ENCODE results near the gene TTYH3.
"Not testable (repeated sequence)": the region's sequence is repeated elsewhere in the genome, so short reads cannot be mapped to it uniquely, and the experiment has no call there.

TTYH3 gene

DNA sequence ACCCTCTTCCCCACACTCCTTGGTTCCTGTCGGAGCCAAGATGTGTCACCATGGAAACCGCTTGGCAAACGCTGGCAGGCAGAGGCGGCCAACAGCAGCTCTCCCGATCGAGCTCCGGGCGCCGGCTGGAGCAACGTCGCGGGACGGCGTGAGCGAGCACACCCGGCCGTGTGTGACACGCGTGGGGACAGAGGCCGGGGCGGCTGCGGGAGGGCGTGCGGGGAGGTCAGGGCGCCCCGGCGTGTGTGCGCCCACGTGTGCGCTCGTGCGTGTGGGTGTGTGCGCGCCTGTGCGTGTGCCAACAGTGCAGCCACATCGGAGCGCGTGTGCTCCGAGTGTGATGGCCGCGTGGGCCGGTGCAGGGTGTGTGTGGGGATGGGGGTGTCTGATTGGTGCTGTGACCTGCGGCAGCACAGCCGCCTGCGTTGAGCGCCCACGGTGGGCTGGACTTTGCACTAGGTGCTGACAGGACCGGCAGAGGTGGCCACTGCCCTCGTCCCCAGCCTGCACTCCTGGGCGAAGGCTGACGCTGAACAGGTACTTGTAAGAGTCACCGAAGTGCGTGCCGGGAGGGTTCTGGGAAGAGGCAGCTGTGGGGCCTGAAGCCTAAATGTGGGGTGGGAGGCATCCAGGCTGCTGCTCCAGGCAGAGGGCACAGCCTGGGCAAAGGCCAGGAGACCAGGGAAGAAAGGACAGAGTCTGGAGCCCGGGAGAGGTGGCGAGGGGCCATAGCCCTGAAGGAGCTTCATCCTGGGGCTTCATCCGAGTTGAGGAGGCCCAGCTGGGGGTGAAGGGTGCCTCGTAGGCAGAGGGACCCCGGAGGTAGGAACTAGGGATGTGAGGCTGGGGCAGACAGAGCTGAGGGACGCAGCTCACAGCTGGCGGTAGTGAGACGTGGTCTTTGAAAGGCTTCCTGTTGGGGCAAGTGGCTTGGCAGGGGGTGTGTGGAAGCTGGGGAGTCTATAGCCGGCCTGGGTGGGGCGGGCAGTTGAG, 47.6 kb downstream of the TTYH3 start:
- not testable (repeated sequence) for H3K27ac ChIP-seq (ENCODE audit: low read depth, low read length); H3K4ac ChIP-seq (ENCODE audit: low read depth, low read length)
- no CpG with 5 or more reads among the region's 64 CpGs for WGBS (ENCODE audit: extremely low coverage, insufficient coverage, insufficient read length)

DNA sequence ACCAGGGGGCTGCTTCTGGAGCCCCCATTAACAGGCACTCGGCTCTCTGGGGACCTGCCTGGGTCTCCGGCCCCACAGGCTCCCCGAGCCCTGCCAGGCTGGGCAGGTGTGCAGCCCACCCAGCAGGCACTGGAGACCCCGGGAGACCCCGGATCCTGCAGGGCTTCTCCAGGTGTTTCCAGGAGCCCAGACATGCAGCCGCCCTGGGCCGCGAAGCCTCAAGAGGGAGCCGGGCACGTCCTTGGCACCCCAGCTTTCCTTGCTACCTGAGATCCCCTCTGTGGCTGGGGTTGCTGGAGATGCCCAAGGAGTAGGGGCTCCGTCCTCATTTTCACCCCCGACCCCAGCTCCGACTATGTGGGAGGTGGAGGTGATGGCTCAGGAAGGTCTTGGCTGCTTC, 48.5 kb downstream of the TTYH3 start:
- Histone ChIP-seq H3K4me1 (ENCODE audit: control insufficient read depth in 1 of 2, insufficient read depth in 2 of 2, low read length in 2 of 2) (no peaks in the 10 kb centered on the region), H3K27ac (ENCODE audit: low read depth, low read length) (no peak overlapping the region), H4K12ac (ENCODE audit: low read depth, low read length) (no peak overlapping the region), H3K27me3 (ENCODE audit: insufficient read depth, low read length) (no peaks in the 10 kb centered on the region), H3K4ac (ENCODE audit: low read depth, low read length) (no peak overlapping the region), H4K8ac (ENCODE audit: low read depth, low read length) (no peak overlapping the region), H3K14ac (ENCODE audit: low read length) (no peak overlapping the region), H4K91ac (ENCODE audit: low read depth, low read length) (no peak overlapping the region), H3K4me3 (ENCODE audit: low read depth, low read length) (no peak overlapping the region), H3K23ac (ENCODE audit: low read length) (no peak overlapping the region), H2AFZ (ENCODE audit: insufficient read depth, low read length, poor library complexity) (no peak overlapping the region), H3K9me3 (ENCODE audit: insufficient read depth, low read depth, low read length) (peaks cover 6% of the 10 kb centered on the region), H3K9ac (ENCODE audit: low read length) (no peak overlapping the region), H2AK5ac (ENCODE audit: low read length) (peak overlapping the region; percentile 8), H3K79me1 (ENCODE audit: low read length) (no peaks in the 10 kb centered on the region), H2BK120ac (ENCODE audit: insufficient read depth, low read length, poor library complexity) (no peak overlapping the region), H2BK5ac (ENCODE audit: low read depth, low read length, poor library complexity) (no peak overlapping the region), H2BK12ac (ENCODE audit: low read length) (peak overlapping the region; percentile 1), H3K4me2 (ENCODE audit: low read length) (no peak overlapping the region), H3K18ac (ENCODE audit: low read length) (no peak overlapping the region), H3K79me2 (ENCODE audit: control insufficient read depth, insufficient read depth, low read length, poor library complexity) (no peaks in the 10 kb centered on the region), H3K36me3 (ENCODE audit: control insufficient read depth in 1 of 2, insufficient read depth in 2 of 2, low read length in 2 of 2) (no peaks in the 10 kb centered on the region)
- no peak for DNase-seq
- no CpG with 5 or more reads among the region's 13 CpGs for WGBS (ENCODE audit: extremely low coverage, insufficient coverage, insufficient read length)

More for the DNA sequence above, 47.6 kb downstream of the TTYH3 start:
- not testable (repeated sequence) for DNase-seq; H3K79me1 ChIP-seq (ENCODE audit: low read length); H4K8ac ChIP-seq (ENCODE audit: low read depth, low read length); H2BK5ac ChIP-seq (ENCODE audit: low read depth, low read length, poor library complexity); H2AK5ac ChIP-seq (ENCODE audit: low read length); H3K36me3 ChIP-seq (ENCODE audit: control insufficient read depth in 1 of 2, insufficient read depth in 2 of 2, low read length in 2 of 2); H2AFZ ChIP-seq (ENCODE audit: insufficient read depth, low read length, poor library complexity); H3K23ac ChIP-seq (ENCODE audit: low read length); H3K14ac ChIP-seq (ENCODE audit: low read length); H3K4me2 ChIP-seq (ENCODE audit: low read length); H3K4me1 ChIP-seq (ENCODE audit: control insufficient read depth in 1 of 2, insufficient read depth in 2 of 2, low read length in 2 of 2); H3K4me3 ChIP-seq (ENCODE audit: low read depth, low read length); H3K79me2 ChIP-seq (ENCODE audit: control insufficient read depth, insufficient read depth, low read length, poor library complexity); H3K9me3 ChIP-seq (ENCODE audit: insufficient read depth, low read depth, low read length); H2BK120ac ChIP-seq (ENCODE audit: insufficient read depth, low read length, poor library complexity); H3K27me3 ChIP-seq (ENCODE audit: insufficient read depth, low read length); H2BK12ac ChIP-seq (ENCODE audit: low read length); H4K12ac ChIP-seq (ENCODE audit: low read depth, low read length); H4K91ac ChIP-seq (ENCODE audit: low read depth, low read length); H3K9ac ChIP-seq (ENCODE audit: low read length); H3K18ac ChIP-seq (ENCODE audit: low read length)

- H3K4me3 ChIP-seq (ENCODE audit: low read depth, low read length), result no peak overlapping the region
- no peaks in the 10 kb centered on the region for H3K79me2 ChIP-seq (ENCODE audit: control insufficient read depth, insufficient read depth, low read length, poor library complexity)
- no peak overlapping the region for H3K4me2 ChIP-seq (ENCODE audit: low read length)
- H2AK5ac ChIP-seq (ENCODE audit: low read length), result peak overlapping the region; percentile 8
- H4K8ac ChIP-seq (ENCODE audit: low read depth, low read length), result no peak overlapping the region
- no peaks in the 10 kb centered on the region for H3K36me3 ChIP-seq (ENCODE audit: control insufficient read depth in 1 of 2, insufficient read depth in 2 of 2, low read length in 2 of 2)
- H4K91ac ChIP-seq (ENCODE audit: low read depth, low read length), result no peak overlapping the region
- H3K14ac ChIP-seq (ENCODE audit: low read length), result no peak overlapping the region
- H3K4me1 ChIP-seq (ENCODE audit: control insufficient read depth in 1 of 2, insufficient read depth in 2 of 2, low read length in 2 of 2), result no peaks in the 10 kb centered on the region
- no peak overlapping the region for H3K9ac ChIP-seq (ENCODE audit: low read length)
- no peak overlapping the region for H2BK5ac ChIP-seq (ENCODE audit: low read depth, low read length, poor library complexity)
- no peak overlapping the region for H4K12ac ChIP-seq (ENCODE audit: low read depth, low read length)
- peak; percentile 67 to 89 for DNase-seq
- H2AFZ ChIP-seq (ENCODE audit: insufficient read depth, low read length, poor library complexity), result no peak overlapping the region
- H3K9me3 ChIP-seq (ENCODE audit: insufficient read depth, low read depth, low read length), result peaks cover 2% of the 10 kb centered on the region
- H3K79me1 ChIP-seq (ENCODE audit: low read length), result no peaks in the 10 kb centered on the region
- H2BK12ac ChIP-seq (ENCODE audit: low read length), result peak overlapping the region; percentile 1
- no peak overlapping the region for H2BK120ac ChIP-seq (ENCODE audit: insufficient read depth, low read length, poor library complexity)
- no peak overlapping the region for H3K4ac ChIP-seq (ENCODE audit: low read depth, low read length)
- WGBS (ENCODE audit: extremely low coverage, insufficient coverage, insufficient read length), result no CpG with 5 or more reads among the region's 27 CpGs
- H3K27me3 ChIP-seq (ENCODE audit: insufficient read depth, low read length), result no peaks in the 10 kb centered on the region
- H3K23ac ChIP-seq (ENCODE audit: low read length), result no peak overlapping the region
- no peak overlapping the region for H3K18ac ChIP-seq (ENCODE audit: low read length)
- no peak overlapping the region for H3K27ac ChIP-seq (ENCODE audit: low read depth, low read length)
These were observed 49.2 kb downstream of the TTYH3 start for GRCh38 chr7:2680792-2681490.

DNA sequence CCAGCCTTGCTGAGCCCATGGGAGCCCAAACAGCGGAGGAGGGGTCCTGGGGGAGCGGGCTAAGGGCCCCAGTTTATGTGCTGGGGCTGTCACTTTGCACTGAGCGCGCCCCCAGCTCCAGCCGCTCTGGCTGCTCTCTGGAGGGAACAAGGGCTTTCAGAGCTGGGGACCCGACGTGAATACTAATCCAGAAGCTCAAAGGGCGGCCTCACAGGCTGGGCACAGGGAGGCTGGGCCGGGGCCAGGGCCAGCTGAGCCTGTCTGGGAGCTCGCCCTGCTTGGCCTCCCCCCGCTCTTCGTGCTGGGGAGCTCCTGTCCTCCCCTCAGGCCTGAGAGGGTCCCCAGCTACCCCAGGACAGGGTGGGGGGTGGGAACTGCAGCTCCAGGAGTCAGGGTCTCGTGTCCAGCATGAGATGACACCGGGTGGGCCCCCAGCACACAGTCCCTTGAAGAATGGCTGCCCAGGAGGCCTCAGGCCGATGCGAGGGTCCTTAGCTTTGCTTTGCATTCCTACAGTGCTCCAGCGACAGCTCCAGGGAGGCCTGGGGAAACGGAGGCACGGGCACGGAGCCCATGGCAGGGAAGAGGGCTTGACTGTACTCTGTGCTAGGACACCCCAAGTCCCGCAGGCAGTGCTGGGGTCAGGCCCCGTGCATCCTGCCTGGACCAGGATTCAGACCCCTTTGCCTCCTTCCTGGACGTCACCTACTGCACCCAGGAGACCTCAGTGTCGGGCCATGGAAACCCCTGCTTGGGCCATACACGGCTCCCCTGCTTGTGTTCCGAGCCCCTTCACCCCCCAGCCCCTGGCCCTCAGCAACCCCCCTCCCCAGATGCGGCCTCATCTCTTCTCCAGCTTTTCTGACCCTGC, 50.4 kb downstream of the TTYH3 start:
- no peak overlapping the region for H4K12ac ChIP-seq (ENCODE audit: low read depth, low read length)
- no peak overlapping the region for H4K8ac ChIP-seq (ENCODE audit: low read depth, low read length)
- no peak overlapping the region for H2AFZ ChIP-seq (ENCODE audit: insufficient read depth, low read length, poor library complexity)
- peaks cover 2% of the 10 kb centered on the region for H3K9me3 ChIP-seq (ENCODE audit: insufficient read depth, low read depth, low read length)
- WGBS (ENCODE audit: extremely low coverage, insufficient coverage, insufficient read length), result no CpG with 5 or more reads among the region's 27 CpGs
- H3K79me2 ChIP-seq (ENCODE audit: control insufficient read depth, insufficient read depth, low read length, poor library complexity), result no peaks in the 10 kb centered on the region
- no peaks in the 10 kb centered on the region for H3K4me1 ChIP-seq (ENCODE audit: control insufficient read depth in 1 of 2, insufficient read depth in 2 of 2, low read length in 2 of 2)
- no peaks in the 10 kb centered on the region for H3K36me3 ChIP-seq (ENCODE audit: control insufficient read depth in 1 of 2, insufficient read depth in 2 of 2, low read length in 2 of 2)
- H3K9ac ChIP-seq (ENCODE audit: low read length), result no peak overlapping the region
- H2BK5ac ChIP-seq (ENCODE audit: low read depth, low read length, poor library complexity), result no peak overlapping the region
- H3K4me2 ChIP-seq (ENCODE audit: low read length), result no peak overlapping the region
- H3K4me3 ChIP-seq (ENCODE audit: low read depth, low read length), result no peak overlapping the region
- no peak overlapping the region for H3K23ac ChIP-seq (ENCODE audit: low read length)
- no peak overlapping the region for H4K91ac ChIP-seq (ENCODE audit: low read depth, low read length)
- no peak overlapping the region for H3K14ac ChIP-seq (ENCODE audit: low read length)
- H3K4ac ChIP-seq (ENCODE audit: low read depth, low read length), result no peak overlapping the region
- no peak overlapping the region for H3K18ac ChIP-seq (ENCODE audit: low read length)
- no peak overlapping the region for H2BK120ac ChIP-seq (ENCODE audit: insufficient read depth, low read length, poor library complexity)
- H3K27ac ChIP-seq (ENCODE audit: low read depth, low read length), result no peak overlapping the region
- no peak overlapping the region for H2BK12ac ChIP-seq (ENCODE audit: low read length)
- H3K27me3 ChIP-seq (ENCODE audit: insufficient read depth, low read length), result no peaks in the 10 kb centered on the region
- no peaks in the 10 kb centered on the region for H3K79me1 ChIP-seq (ENCODE audit: low read length)
- DNase-seq, result no peak
- no peak overlapping the region for H2AK5ac ChIP-seq (ENCODE audit: low read length)
